CD14-positive monocyte (primary cell): ENCODE results near the gene FRS3. TPM values are rescaled to one million over a fixed set of nuclear protein-coding genes. Genes with fewer than 3 reads are reported as not detected.

Experiments
- DNase-seq, 3 donors: peaks; one replicate each; pipeline ENCODE4 v3.0.0-alpha.2; 2011 to 2022
- H2AFZ ChIP-seq: 2 replicates; pipeline ENCODE4 v1.6.0; 2012; ENCODE audit warnings: mild to moderate bottlenecking, low read depth, low read length, inconsistent platforms; ENCODE audit not compliant: insufficient read depth, poor library complexity, severe bottlenecking
- H3K27ac ChIP-seq, 2 donors: 1 replicate in 1 of 2; 2 replicates in 1 of 2; pipeline ENCODE4 v1.5.1; 2012 to 2013; ENCODE audit warnings: low read length in 2 of 2, control low read depth in 1 of 2, inconsistent platforms in 1 of 2, low read depth in 1 of 2, mild to moderate bottlenecking in 1 of 2
- H3K27me3 ChIP-seq, 2 donors: one replicate each; pipeline versions ENCODE4 v1.6.0 to v1.6.1; 2011 to 2013; ENCODE audit warnings: low read length in 2 of 2; ENCODE audit not compliant: control insufficient read depth in 2 of 2, insufficient read depth in 2 of 2
- H3K36me3 ChIP-seq, 2 donors: replicated peaks in 1 of 2; 1 replicate in 1 of 2; 2 replicates in 1 of 2; pipeline versions ENCODE4 v1.5.1 to v1.6.1; 2012 to 2013; ENCODE audit warnings: low read length in 2 of 2, control low read depth in 1 of 2, inconsistent platforms in 1 of 2, mild to moderate bottlenecking in 1 of 2; ENCODE audit not compliant: insufficient read depth in 2 of 2, control insufficient read depth in 1 of 2
- H3K4me1 ChIP-seq, 2 donors: 1 replicate in 1 of 2; 2 replicates in 1 of 2; pipeline versions ENCODE4 v1.5.1 to v1.6.1; 2012 to 2013; ENCODE audit warnings: low read length in 2 of 2, control low read depth in 1 of 2, inconsistent platforms in 1 of 2, mild to moderate bottlenecking in 1 of 2, moderate library complexity in 1 of 2; ENCODE audit not compliant: insufficient read depth in 2 of 2, control insufficient read depth in 1 of 2
- H3K4me2 ChIP-seq: replicated peaks from 2 replicates; pipeline ENCODE3; 2012; ENCODE audit warnings: low read length, moderate library complexity, mild to moderate bottlenecking; ENCODE audit not compliant: poor library complexity, severe bottlenecking; ENCODE audit errors: extremely low read depth
- H3K4me3 ChIP-seq, 3 experiments: fragments of 200-600 bp in 1 of 3; sonication (generic) in 1 of 3; replicated peaks in 1 of 3; 1 replicate in 2 of 3; 2 replicates in 1 of 3; pipeline ENCODE4 v1.5.1; 2011 to 2013; ENCODE audit warnings: low read length in 3 of 3, mild to moderate bottlenecking in 3 of 3, control low read depth in 2 of 3, low read depth in 2 of 3, inconsistent platforms in 1 of 3, moderate library complexity in 1 of 3
- H3K79me2 ChIP-seq: 2 replicates; pipeline ENCODE4 v1.6.0; 2012; ENCODE audit warnings: mild to moderate bottlenecking, control low read depth, inconsistent platforms, low read length, moderate library complexity; ENCODE audit not compliant: insufficient read depth
- H3K9ac ChIP-seq: 2 replicates; pipeline ENCODE4 v1.6.0; 2017; ENCODE audit warnings: low read length, mild to moderate bottlenecking; ENCODE audit not compliant: insufficient read depth, poor library complexity, severe bottlenecking
- H3K9me3 ChIP-seq, 2 donors: replicated peaks in 1 of 2; 1 replicate in 1 of 2; 2 replicates in 1 of 2; pipeline versions ENCODE4 v1.5.1 to v1.6.1; 2012 to 2013; ENCODE audit warnings: low read length in 2 of 2, control low read depth in 1 of 2; ENCODE audit not compliant: control insufficient read depth in 1 of 2, insufficient read depth in 1 of 2
- H4K20me1 ChIP-seq: 2 replicates; pipeline ENCODE4 v1.6.0; 2012; ENCODE audit warnings: mild to moderate bottlenecking, low read length, control low read depth, moderate library complexity; ENCODE audit not compliant: insufficient read depth
- H3K27ac Mint-ChIP-seq, 7 donors: one replicate each; pipeline ENCODE4 v1.8.0; 2020; ENCODE audit warnings: mild to moderate bottlenecking in 7 of 7, mixed read lengths in 7 of 7, moderate library complexity in 6 of 7, inconsistent platforms in 2 of 7
- H3K27me3 Mint-ChIP-seq, 3 donors: one replicate each; pipeline ENCODE4 v1.8.0; 2021 to 2022; ENCODE audit warnings: low read depth in 3 of 3, mild to moderate bottlenecking in 3 of 3, mixed read lengths in 3 of 3, moderate library complexity in 3 of 3, inconsistent platforms in 1 of 3
- H3K36me3 Mint-ChIP-seq, 2 donors: one replicate each; pipeline ENCODE4 v1.8.0; 2020; ENCODE audit warnings: mixed read lengths in 2 of 2, inconsistent platforms in 1 of 2, mild to moderate bottlenecking in 1 of 2
- H3K4me1 Mint-ChIP-seq: one replicate; pipeline ENCODE4 v1.8.0; 2020; ENCODE audit warnings: mild to moderate bottlenecking, mixed read lengths
- H3K4me3 Mint-ChIP-seq, 2 donors: one replicate each; pipeline ENCODE4 v1.8.0; 2020; ENCODE audit warnings: mild to moderate bottlenecking in 2 of 2, mixed read lengths in 2 of 2, moderate library complexity in 1 of 2
- H3K9me3 Mint-ChIP-seq, 7 donors: one replicate each; pipeline ENCODE4 v1.8.0; 2020 to 2022; ENCODE audit warnings: mixed read lengths in 7 of 7, mild to moderate bottlenecking in 6 of 7, moderate library complexity in 6 of 7, inconsistent platforms in 2 of 7
- CTCF ChIP-seq: fragments of 200-600 bp; IDR thresholded peaks from one replicate; pipeline ENCODE4 v1.8.0; 2022; ENCODE audit warnings: antibody characterized with exemption, mild to moderate bottlenecking
- WGBS: methylation state at CpG from one replicate; pipeline ENCODE4 v1.1.5; 2013; ENCODE audit warnings: missing lambda C conversion rate; ENCODE audit not compliant: insufficient coverage; 5-methylcytosine and 5-hydroxymethylcytosine counted together
- intact Hi-C, 2 donors: fragments of 100-400 bp; cut with micrococcal nuclease; formaldehyde crosslinking; loops; one replicate each; pipeline versions ENCODE4 v1.15.0 to v1.15.1; 2023
- polyA plus RNA-seq, 3 donors: library from polyadenylated mRNA; depleted of rRNA in 1 of 3; unstranded in 2 of 3; stranded (reverse) in 1 of 3; fragments of 300-500 nt in 2 of 3; fragments of >200 nt in 1 of 3; fragmentation: Illumina TruSeq in 2 of 3; gene quantifications; 1 replicate in 2 of 3; 2 replicates in 1 of 3; pipeline ENCODE4 v1.2.3, GENCODE V29; 2012 to 2021

Gene FRS3
- polyA plus RNA-seq, 3 donors: 1.3 to 7.0 (median 2.6) TPM

- Histone ChIP-seq H3K9ac (no peak overlapping the region), H4K20me1 (no peaks in the 10 kb centered on the region), H3K9me3 (no peaks in the 10 kb centered on the region), H3K4me3 (no peak overlapping the region), H3K4me2 (no peak overlapping the region), H3K79me2 (no peaks in the 10 kb centered on the region), H3K36me3 (peaks cover 42 to 62% of the 10 kb centered on the region in 2 donors), H3K27ac (no peak overlapping the region), H3K27me3 (no peaks in the 10 kb centered on the region), H2AFZ (no peak overlapping the region), H3K4me1 (no peaks in the 10 kb centered on the region)
- TF ChIP-seq CTCF: no peak
- Mint-ChIP-seq H3K27me3 (no peaks in the 10 kb centered on the region), H3K4me3 (no peak overlapping the region), H3K4me1 (peaks cover 2% of the 10 kb centered on the region), H3K9me3 (no peaks in the 10 kb centered on the region), H3K27ac (no peak overlapping the region), H3K36me3 (peaks cover 53 to 63% of the 10 kb centered on the region in 2 donors)
- intact Hi-C loops: loop anchor here (10.0 kb wide), 2 partner anchors 66 to 166 kb away; no protein-coding TSS in a partner anchor
- no peak for DNase-seq
- 95% methylated on average over 8 of the region's 30 CpGs for WGBS
Observed at GRCh38 chr6:41770381-41771057, 9.2 kb downstream of the FRS3 start.

DNA sequence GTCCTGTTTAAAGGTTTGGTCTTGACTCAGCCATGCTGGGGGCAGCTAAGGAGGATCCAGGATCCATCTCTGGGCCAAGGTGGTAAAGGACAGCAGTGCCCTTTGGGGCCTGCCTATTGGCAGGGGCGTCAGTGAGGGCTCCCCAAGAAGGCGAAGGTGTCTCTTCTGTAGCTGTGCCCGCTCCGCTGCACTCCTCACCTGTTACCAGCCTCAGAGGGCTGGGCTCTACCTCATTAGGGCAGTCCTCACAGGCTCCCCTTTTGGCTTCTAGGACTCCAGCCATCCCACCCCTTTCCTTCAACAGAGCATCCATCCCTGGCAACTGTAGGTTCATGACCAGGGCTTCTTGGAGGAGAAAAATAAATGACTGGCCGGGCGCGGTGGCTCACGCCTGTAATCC is 10.3 kb downstream of the FRS3 start:
- Histone ChIP-seq H3K4me3 (no peak overlapping the region), H3K9me3 (no peaks in the 10 kb centered on the region), H3K4me1 (no peaks in the 10 kb centered on the region), H4K20me1 (no peaks in the 10 kb centered on the region), H3K9ac (no peak overlapping the region), H3K27ac (no peak overlapping the region), H3K79me2 (no peaks in the 10 kb centered on the region), H2AFZ (no peak overlapping the region), H3K27me3 (no peaks in the 10 kb centered on the region), H3K4me2 (no peak overlapping the region), H3K36me3 (peaks cover 32 to 50% of the 10 kb centered on the region in 2 donors)
- 94% methylated on average over 4 of the region's 8 CpGs for WGBS
- no peaks in the 10 kb centered on the region for H3K27me3 Mint-ChIP-seq
- no peak overlapping the region for H3K27ac Mint-ChIP-seq
- H3K36me3 Mint-ChIP-seq: peaks cover 42 to 51% of the 10 kb centered on the region in 2 donors
- no peaks in the 10 kb centered on the region for H3K9me3 Mint-ChIP-seq
- intact Hi-C loops: loop anchor here in 1 of 2 donors (10.0 kb wide), 1 partner anchor 165 kb away; no protein-coding TSS in a partner anchor
- no peak overlapping the region for H3K4me3 Mint-ChIP-seq
- no peak for TF ChIP-seq CTCF
- no peak for DNase-seq
- H3K4me1 Mint-ChIP-seq: peaks cover 2% of the 10 kb centered on the region
